Measurements from ENCODE around the gene SLC27A5. TPM values are rescaled to one million over a fixed set of nuclear protein-coding genes. Genes with fewer than 3 reads are reported as not detected.

SLC27A5 gene
- total and polyA plus RNA-seq, 2 of the 4 experiments (the other 2 are of a cell fraction): 7.7 to 11.2 TPM

DNA sequence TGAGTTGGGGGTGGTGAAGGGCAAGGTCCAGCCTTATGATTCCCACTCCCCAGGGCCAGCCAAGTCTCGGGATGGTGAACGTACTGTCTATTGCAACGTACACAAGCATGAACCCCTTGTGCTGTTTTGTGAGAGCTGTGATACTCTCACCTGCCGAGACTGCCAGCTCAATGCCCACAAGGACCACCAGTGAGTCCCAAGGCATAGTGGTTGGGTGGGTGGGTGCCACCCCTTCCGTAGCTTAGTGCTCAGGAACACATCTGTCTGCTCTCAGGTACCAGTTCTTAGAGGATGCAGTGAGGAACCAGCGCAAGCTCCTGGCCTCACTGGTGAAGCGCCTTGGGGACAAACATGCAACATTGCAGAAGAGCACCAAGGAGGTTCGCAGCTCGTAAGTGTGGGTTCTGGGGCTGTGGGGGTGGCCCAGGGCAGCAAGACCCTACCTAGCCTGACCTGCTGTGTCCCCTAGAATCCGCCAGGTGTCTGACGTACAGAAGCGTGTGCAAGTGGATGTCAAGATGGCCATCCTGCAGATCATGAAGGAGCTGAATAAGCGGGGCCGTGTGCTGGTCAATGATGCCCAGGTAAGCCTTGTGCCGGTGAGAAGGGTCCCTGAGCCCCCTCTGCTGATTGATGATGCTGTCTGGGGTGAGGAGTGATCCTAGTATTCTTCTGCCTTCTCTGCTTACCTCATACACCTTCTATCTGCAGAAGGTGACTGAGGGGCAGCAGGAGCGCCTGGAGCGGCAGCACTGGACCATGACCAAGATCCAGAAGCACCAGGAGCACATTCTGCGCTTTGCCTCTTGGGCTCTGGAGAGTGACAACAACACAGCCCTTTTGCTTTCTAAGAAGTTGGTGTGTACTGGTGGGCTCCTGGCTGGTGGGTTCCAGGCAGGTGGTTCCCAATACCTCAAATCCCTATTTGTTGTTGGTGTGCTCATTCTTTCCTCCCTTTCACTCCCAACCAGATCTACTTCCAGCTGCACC lies 35.8 kb upstream of the SLC27A5 start:
- TSS peak; percentile 59 for BruUV-seq (replicated peaks)
- H4K91ac ChIP-seq (ENCODE audit: insufficient read depth, low read depth, low read length): no peak overlapping the region
- H2BK20ac ChIP-seq (ENCODE audit: low read depth, low read length): no peak overlapping the region
- in situ Hi-C loops (cut with MboI; ENCODE audit: low sequenced_read_pairs) (no loop called here), dilution Hi-C loops (cut with HindIII; ENCODE audit: low sequenced_read_pairs, unreplicated experiment) (no loop called here), intact Hi-C loops (cut with micrococcal nuclease) (no loop called here)
- H3K14ac ChIP-seq (replicated peaks; ENCODE audit: low read depth, low read length): no peak overlapping the region
- H3K4me1 ChIP-seq (ENCODE audit: control insufficient read depth, insufficient read depth, low read length): peaks cover 13% of the 10 kb centered on the region
- POLR2A ChIA-PET (ENCODE audit: unreplicated experiment): no interaction called here
- H3K9ac ChIP-seq (ENCODE audit: low read depth, low read length): peak overlapping the region; percentile 6
- peak overlapping the region; percentile 37; the same call in 1 of the 2 replicates for H2AK5ac ChIP-seq (ENCODE audit: low read depth, low read length)
- H2BK15ac ChIP-seq (ENCODE audit: low read depth, low read length): no peak overlapping the region
- peaks cover 65% of the 10 kb centered on the region for H3K36me3 ChIP-seq (ENCODE audit: control insufficient read depth, insufficient read depth, low read length)
- H4K8ac ChIP-seq (ENCODE audit: low read depth in 2 of 2, low read length in 2 of 2): no peak overlapping the region
- H3K79me1 ChIP-seq (ENCODE audit: low read depth in 1 of 2, low read length in 2 of 2): peaks cover 16 to 77% of the 10 kb centered on the region in 2 experiments; a peak in 3 of 4 replicates
- TF ChIP-seq, protein P1, sequence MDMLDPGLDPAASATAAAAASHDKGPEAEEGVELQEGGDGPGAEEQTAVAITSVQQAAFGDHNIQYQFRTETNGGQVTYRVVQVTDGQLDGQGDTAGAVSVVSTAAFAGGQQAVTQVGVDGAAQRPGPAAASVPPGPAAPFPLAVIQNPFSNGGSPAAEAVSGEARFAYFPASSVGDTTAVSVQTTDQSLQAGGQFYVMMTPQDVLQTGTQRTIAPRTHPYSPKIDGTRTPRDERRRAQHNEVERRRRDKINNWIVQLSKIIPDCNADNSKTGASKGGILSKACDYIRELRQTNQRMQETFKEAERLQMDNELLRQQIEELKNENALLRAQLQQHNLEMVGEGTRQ (IDR thresholded peaks at IDR 0.05; ENCODE audit: low read depth, low read length): no peak
- H3K27ac ChIP-seq (ENCODE audit: insufficient read depth, low read length): no peak overlapping the region
- no peak overlapping the region for H4K5ac ChIP-seq (ENCODE audit: low read depth, low read length)
- ATAC-seq (ENCODE audit: low read depth) (no peak), DNase-seq (no peak)
- H3K56ac ChIP-seq (ENCODE audit: extremely low read depth, insufficient read depth, low read length): no peak overlapping the region
- no peak overlapping the region; the same call in 1 of the 2 replicates for H3K4me2 ChIP-seq (ENCODE audit: low read depth, low read length)
- peaks cover 22% of the 10 kb centered on the region for H3K9me1 ChIP-seq (ENCODE audit: insufficient read depth, low read length)
- H3K23ac ChIP-seq (ENCODE audit: low read depth, low read length): no peak overlapping the region
- CTCF ChIA-PET: no interaction called here
- no peak overlapping the region for H3K18ac ChIP-seq (ENCODE audit: low read depth, low read length)
- H3K9me3 ChIP-seq (ENCODE audit: control insufficient read depth, insufficient read depth, low read length): no peaks in the 10 kb centered on the region
- no peak overlapping the region for H2BK5ac ChIP-seq (ENCODE audit: low read depth, low read length, poor library complexity, severe bottlenecking)
- peak overlapping the region; percentile 47 for H2AK9ac ChIP-seq (replicated peaks; ENCODE audit: low read depth, low read length, poor library complexity)
- no peak overlapping the region for H3K4me3 ChIP-seq (ENCODE audit: insufficient read depth, low read depth, low read length)
- H3K4ac ChIP-seq (ENCODE audit: low read depth, low read length): no peak overlapping the region
- H3K27me3 ChIP-seq (ENCODE audit: control insufficient read depth, insufficient read depth, low read length): no peaks in the 10 kb centered on the region
- peak overlapping the region; percentile 33 for H2AFZ ChIP-seq (replicated peaks; ENCODE audit: low read length, poor library complexity)
- H2BK120ac ChIP-seq (ENCODE audit: low read depth, low read length): no peak overlapping the region
- WGBS, 2 experiments (ENCODE audit: extremely low coverage in 2 of 2, insufficient read length in 1 of 2): 100% methylated on average over 2 of the region's 18 CpGs; no CpG with 5 or more reads in 1 of the 2 experiments
- peaks cover 82% of the 10 kb centered on the region for H4K20me1 ChIP-seq (ENCODE audit: insufficient read depth, low read length)
